Measurements from ENCODE around the gene SBF1.

DNA sequence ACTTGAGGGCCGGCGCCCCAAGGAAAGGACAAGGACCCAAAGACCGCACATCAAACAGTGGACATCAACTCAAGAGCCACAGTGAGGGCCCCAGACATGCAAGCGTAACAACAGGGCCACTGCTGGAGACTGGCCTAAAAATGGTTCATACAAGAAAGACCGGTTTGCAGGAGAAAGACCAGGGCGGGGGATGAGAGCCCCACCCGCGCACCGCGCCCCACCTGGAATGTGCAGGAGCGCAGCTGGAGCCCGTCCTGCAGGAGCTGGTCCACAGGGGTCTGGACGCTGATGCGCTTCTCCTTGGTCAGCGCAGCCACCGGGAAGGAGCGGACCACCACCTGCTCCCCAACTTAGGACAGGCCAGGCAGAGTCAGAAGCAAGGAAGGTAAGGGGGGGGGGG lies 13.9 kb downstream of the SBF1 start:
- TF ChIP-seq, protein P1, sequence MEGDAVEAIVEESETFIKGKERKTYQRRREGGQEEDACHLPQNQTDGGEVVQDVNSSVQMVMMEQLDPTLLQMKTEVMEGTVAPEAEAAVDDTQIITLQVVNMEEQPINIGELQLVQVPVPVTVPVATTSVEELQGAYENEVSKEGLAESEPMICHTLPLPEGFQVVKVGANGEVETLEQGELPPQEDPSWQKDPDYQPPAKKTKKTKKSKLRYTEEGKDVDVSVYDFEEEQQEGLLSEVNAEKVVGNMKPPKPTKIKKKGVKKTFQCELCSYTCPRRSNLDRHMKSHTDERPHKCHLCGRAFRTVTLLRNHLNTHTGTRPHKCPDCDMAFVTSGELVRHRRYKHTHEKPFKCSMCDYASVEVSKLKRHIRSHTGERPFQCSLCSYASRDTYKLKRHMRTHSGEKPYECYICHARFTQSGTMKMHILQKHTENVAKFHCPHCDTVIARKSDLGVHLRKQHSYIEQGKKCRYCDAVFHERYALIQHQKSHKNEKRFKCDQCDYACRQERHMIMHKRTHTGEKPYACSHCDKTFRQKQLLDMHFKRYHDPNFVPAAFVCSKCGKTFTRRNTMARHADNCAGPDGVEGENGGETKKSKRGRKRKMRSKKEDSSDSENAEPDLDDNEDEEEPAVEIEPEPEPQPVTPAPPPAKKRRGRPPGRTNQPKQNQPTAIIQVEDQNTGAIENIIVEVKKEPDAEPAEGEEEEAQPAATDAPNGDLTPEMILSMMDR (conservative IDR thresholded peaks at IDR 0.05; ENCODE audit: low read length), result no peak
- no peak for TF ChIP-seq EZH2phosphoT487 (IDR thresholded peaks at IDR 0.05; ENCODE audit: borderline replicate concordance)

All from Loucy (cell line).